Hepatocyte (in vitro differentiated cells): ENCODE results near the gene KPNA6. TPM values are rescaled to one million over a fixed set of nuclear protein-coding genes. Genes with fewer than 3 reads are reported as not detected.

ENCODE experiments used
- DNase-seq: peaks from one replicate; pipeline ENCODE4 v3.0.0-alpha.2; 2016; ENCODE audit warnings: low spot score
- H2AFZ ChIP-seq: fragments of 200-600 bp; sonication (generic); 2 replicates; pipeline ENCODE4 v1.6.0; 2016; ENCODE audit warnings: antibody characterized with exemption, mild to moderate bottlenecking
- H3K27ac ChIP-seq: fragments of 200-600 bp; sonication (generic); 2 replicates; pipeline ENCODE4 v1.5.1; 2016; ENCODE audit warnings: mild to moderate bottlenecking
- H3K27me3 ChIP-seq: fragments of 200-600 bp; sonication (generic); 2 replicates; pipeline ENCODE4 v1.6.1; 2016
- H3K36me3 ChIP-seq: fragments of 200-600 bp; sonication (generic); replicated peaks from 2 replicates; pipeline ENCODE4 v1.5.1; 2016; ENCODE audit warnings: low read depth; ENCODE audit not compliant: insufficient read depth
- H3K4me1 ChIP-seq: fragments of 200-600 bp; sonication (generic); 2 replicates; pipeline ENCODE4 v1.5.1; 2016; ENCODE audit warnings: mild to moderate bottlenecking, moderate library complexity; ENCODE audit not compliant: insufficient read depth
- H3K4me2 ChIP-seq: fragments of 200-600 bp; sonication (generic); 2 replicates; pipeline ENCODE4 v1.6.0; 2016
- H3K4me3 ChIP-seq: fragments of 200-600 bp; sonication (generic); 2 replicates; pipeline ENCODE4 v1.5.1; 2016; ENCODE audit warnings: mild to moderate bottlenecking
- H3K79me2 ChIP-seq: fragments of 200-600 bp; sonication (generic); 2 replicates; pipeline ENCODE4 v1.6.0; 2017; ENCODE audit warnings: mild to moderate bottlenecking
- H3K9me2 ChIP-seq: fragments of 200-600 bp; sonication (generic); replicated peaks from 2 replicates; pipeline ENCODE4 v1.6.0; 2017; ENCODE audit warnings: mild to moderate bottlenecking; ENCODE audit not compliant: insufficient read depth
- H3K9me3 ChIP-seq: fragments of 200-600 bp; sonication (generic); 2 replicates; pipeline ENCODE4 v1.5.1; 2016; ENCODE audit warnings: low read depth, mild to moderate bottlenecking
- H4K20me1 ChIP-seq: fragments of 200-600 bp; sonication (generic); 2 replicates; pipeline ENCODE4 v1.6.0; 2016; ENCODE audit warnings: mild to moderate bottlenecking; ENCODE audit not compliant: insufficient read depth, poor library complexity, severe bottlenecking
- EZH2 ChIP-seq: fragments of 200-600 bp; sonication (generic); IDR thresholded peaks from 2 replicates; pipeline ENCODE4 v1.6.1; 2016; ENCODE audit warnings: antibody characterized with exemption, mild to moderate bottlenecking, borderline replicate concordance
- EZH2phosphoT487 ChIP-seq: fragments of 200-600 bp; sonication (generic); IDR thresholded peaks from one replicate; pipeline ENCODE4 v1.6.1; 2018; ENCODE audit warnings: antibody characterized with exemption, mild to moderate bottlenecking, low read depth, moderate library complexity; ENCODE audit not compliant: unreplicated experiment, severe bottlenecking
- WGBS: methylation state at CpG from one replicate; pipeline ENCODE4 v1.1.6; 2016; ENCODE audit warnings: low lambda C conversion rate; ENCODE audit errors: missing lambda C conversion rate; 5-methylcytosine and 5-hydroxymethylcytosine counted together
- polyA plus RNA-seq: library from polyadenylated mRNA; unstranded; fragments of >200 nt; fragmentation: Nextera tagmentation; extraction: Ambion mirVana; gene quantifications from 2 replicates; pipeline ENCODE4 v1.2.1, GENCODE V29; 2016
- total RNA-seq: library from RNA; depleted of rRNA; stranded (reverse); fragments of >200 nt; gene quantifications from 2 replicates; pipeline ENCODE4 v1.2.3, GENCODE V29; 2014
- TF ChIP-seq, protein P1 (sequence below): fragments of 200-600 bp; sonication (generic); IDR thresholded peaks from 2 replicates; pipeline ENCODE4 v1.5.1; 2016; ENCODE audit warnings: antibody characterized with exemption, mild to moderate bottlenecking; ENCODE audit not compliant: poor library complexity

Gene KPNA6
- total and polyA plus RNA-seq, 2 experiments from 2014 or later: 30.3 to 48.5 TPM

DNA sequence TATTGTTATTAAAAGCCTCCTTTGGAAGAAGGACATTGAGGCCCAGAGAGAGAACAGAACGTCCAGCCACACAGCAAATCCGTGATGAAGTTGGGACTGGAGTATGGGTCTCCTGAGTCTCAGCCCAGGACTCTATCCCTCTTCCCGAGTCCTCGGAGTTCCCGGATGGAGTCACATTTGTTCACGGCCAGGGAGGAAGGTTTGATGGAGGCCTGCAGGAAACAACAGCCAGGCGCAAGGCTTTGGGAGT is 71.3 kb downstream of the KPNA6 start:
- Histone ChIP-seq H2AFZ (peak overlapping the region; percentile 69), H3K9me2 (no peaks in the 10 kb centered on the region), H3K9me3 (no peaks in the 10 kb centered on the region), H3K27ac (peak overlapping the region; percentile 100), H3K4me1 (peaks cover 30% of the 10 kb centered on the region), H3K4me3 (no peak overlapping the region), H4K20me1 (peaks cover 21% of the 10 kb centered on the region), H3K27me3 (no peaks in the 10 kb centered on the region), H3K4me2 (peak overlapping the region; percentile 98), H3K36me3 (peaks cover 8% of the 10 kb centered on the region), H3K79me2 (peaks cover 41% of the 10 kb centered on the region)
- WGBS: 34% methylated on average over 7 of the region's 7 CpGs
- no peak for DNase-seq
- TF ChIP-seq EZH2phosphoT487: no peak
- TF ChIP-seq EZH2: no peak
- TF ChIP-seq, protein P1, sequence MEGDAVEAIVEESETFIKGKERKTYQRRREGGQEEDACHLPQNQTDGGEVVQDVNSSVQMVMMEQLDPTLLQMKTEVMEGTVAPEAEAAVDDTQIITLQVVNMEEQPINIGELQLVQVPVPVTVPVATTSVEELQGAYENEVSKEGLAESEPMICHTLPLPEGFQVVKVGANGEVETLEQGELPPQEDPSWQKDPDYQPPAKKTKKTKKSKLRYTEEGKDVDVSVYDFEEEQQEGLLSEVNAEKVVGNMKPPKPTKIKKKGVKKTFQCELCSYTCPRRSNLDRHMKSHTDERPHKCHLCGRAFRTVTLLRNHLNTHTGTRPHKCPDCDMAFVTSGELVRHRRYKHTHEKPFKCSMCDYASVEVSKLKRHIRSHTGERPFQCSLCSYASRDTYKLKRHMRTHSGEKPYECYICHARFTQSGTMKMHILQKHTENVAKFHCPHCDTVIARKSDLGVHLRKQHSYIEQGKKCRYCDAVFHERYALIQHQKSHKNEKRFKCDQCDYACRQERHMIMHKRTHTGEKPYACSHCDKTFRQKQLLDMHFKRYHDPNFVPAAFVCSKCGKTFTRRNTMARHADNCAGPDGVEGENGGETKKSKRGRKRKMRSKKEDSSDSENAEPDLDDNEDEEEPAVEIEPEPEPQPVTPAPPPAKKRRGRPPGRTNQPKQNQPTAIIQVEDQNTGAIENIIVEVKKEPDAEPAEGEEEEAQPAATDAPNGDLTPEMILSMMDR: no peak

GRCh38 chr1:32179443-32180185 is 71.8 kb downstream of the KPNA6 start, which contains the start of gene TXLNA:
Gene TXLNA, plus strand, starts transcription at chr1:32179675. Its CDS starts 671 bp downstream, at chr1:32180346.
- Histone ChIP-seq H3K27me3 (no peaks in the 10 kb centered on the region), H3K4me1 (peaks cover 32% of the 10 kb centered on the region), H2AFZ (peak within 1 kb of the TSS; percentile 89), H3K79me2 (peaks cover 46% of the 10 kb centered on the region), H4K20me1 (peaks cover 25% of the 10 kb centered on the region), H3K36me3 (peaks cover 8% of the 10 kb centered on the region), H3K9me2 (no peaks in the 10 kb centered on the region), H3K9me3 (no peaks in the 10 kb centered on the region), H3K27ac (peak within 1 kb of the TSS; percentile 100), H3K4me2 (peak within 1 kb of the TSS; percentile 98), H3K4me3 (peak within 1 kb of the TSS; percentile 91)
- TF ChIP-seq EZH2phosphoT487 (no peak), EZH2 (no peak)
- TF ChIP-seq, protein P1: no peak
- peak; percentile 97 for DNase-seq
- WGBS: 2% methylated on average over 61 of the region's 79 CpGs

DNA sequence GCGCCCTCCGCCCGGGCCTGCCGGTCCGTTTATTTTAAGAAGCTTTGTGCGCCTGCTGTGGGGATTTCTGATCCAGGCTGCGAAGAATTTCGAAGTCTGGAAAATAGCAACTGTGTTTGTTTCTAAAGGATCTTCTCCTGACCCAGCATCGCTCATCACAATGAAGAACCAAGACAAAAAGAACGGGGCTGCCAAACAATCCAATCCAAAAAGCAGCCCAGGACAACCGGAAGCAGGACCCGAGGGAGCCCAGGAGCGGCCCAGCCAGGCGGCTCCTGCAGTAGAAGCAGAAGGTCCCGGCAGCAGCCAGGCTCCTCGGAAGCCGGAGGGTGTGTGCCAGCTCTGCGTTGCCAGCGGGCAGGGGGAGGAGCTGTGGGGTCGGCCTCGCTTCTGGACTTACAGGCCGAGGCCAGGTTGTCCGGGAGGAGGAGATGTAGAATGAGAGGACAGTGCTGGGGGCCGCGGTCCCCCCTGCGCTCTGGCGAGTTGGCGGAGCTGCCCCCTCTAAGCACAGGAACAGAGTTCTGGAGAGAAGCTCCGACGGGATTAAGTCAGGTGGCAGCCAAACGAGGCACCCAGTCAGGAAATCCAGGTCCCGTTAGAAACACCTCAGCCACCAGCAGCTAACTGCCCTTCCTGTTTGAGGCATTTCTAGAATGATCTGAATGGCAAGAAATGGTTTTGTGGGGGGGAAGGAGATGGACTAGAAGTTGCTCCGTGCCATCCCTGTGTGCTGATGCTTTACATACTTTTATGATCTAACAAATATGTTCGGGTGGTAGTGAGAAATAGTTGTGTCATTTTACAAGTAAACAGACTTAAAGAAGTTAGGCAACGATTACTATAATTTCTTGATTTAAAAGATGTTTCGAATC is 72.6 kb downstream of the KPNA6 start:
- peak; percentile 71 for DNase-seq
- peaks cover 32% of the 10 kb centered on the region for H3K4me1 ChIP-seq
- 9% methylated on average over 36 of the region's 36 CpGs for WGBS

More for the DNA sequence above, 72.6 kb downstream of the KPNA6 start:
- Histone ChIP-seq H3K36me3 (peaks cover 8% of the 10 kb centered on the region), H4K20me1 (peaks cover 28% of the 10 kb centered on the region), H3K4me2 (peak overlapping the region; percentile 98), H3K9me2 (no peaks in the 10 kb centered on the region), H3K4me3 (peak overlapping the region; percentile 91), H3K9me3 (no peaks in the 10 kb centered on the region), H3K27ac (peak overlapping the region; percentile 100), H3K27me3 (no peaks in the 10 kb centered on the region), H3K79me2 (peaks cover 53% of the 10 kb centered on the region), H2AFZ (peak overlapping the region; percentile 89)
- TF ChIP-seq EZH2 (no peak), EZH2phosphoT487 (no peak)
- TF ChIP-seq, protein P1: no peak
